Naive thymus-derived CD8-positive, alpha-beta T cell (primary cell): ENCODE measurements around the gene UNC79. TPM values are rescaled to one million over a fixed set of nuclear protein-coding genes. Genes with fewer than 3 reads are reported as not detected.

Source experiments
- ATAC-seq, 2 donors: fragments of 150-1000 bp; cut with Tn5 transposase in 1 of 2; sonication (Bioruptor Pico), chemical (Tn5 transposase) in 1 of 2; 1 replicate in 1 of 2; 2 replicates in 1 of 2; pipeline ENCODE4 v1.10.0; 2021; ENCODE audit warnings: mild to moderate bottlenecking in 2 of 2, moderate library complexity in 2 of 2
- POLR2A ChIA-PET: fragments of 350-600 bp; sonication (Branson Sonifier 250); formaldehyde crosslinking; loops from one replicate; lab custom pipeline; 2021; ENCODE audit warnings: antibody characterized with exemption; lab: Charles Lee
- DNase-seq, 10 donors: peaks; one replicate each; pipeline versions ENCODE4 v3.0.0 to v3.0.0-alpha.2; 2020 to 2022
- H3K27ac Mint-ChIP-seq, 10 donors: one replicate each; pipeline ENCODE4 v1.8.0; 2020 to 2022; ENCODE audit warnings: mild to moderate bottlenecking in 10 of 10, mixed read lengths in 10 of 10, moderate library complexity in 4 of 10, inconsistent platforms in 1 of 10
- H3K27me3 Mint-ChIP-seq, 5 donors: one replicate each; pipeline ENCODE4 v1.8.0; 2021 to 2022; ENCODE audit warnings: mixed read lengths in 5 of 5
- H3K36me3 Mint-ChIP-seq, 3 donors: one replicate each; pipeline ENCODE4 v1.8.0; 2020 to 2022; ENCODE audit warnings: mixed read lengths in 3 of 3, mild to moderate bottlenecking in 2 of 3, inconsistent platforms in 1 of 3
- H3K4me1 Mint-ChIP-seq, 4 donors: one replicate each; pipeline ENCODE4 v1.8.0; 2021 to 2022; ENCODE audit warnings: mixed read lengths in 4 of 4
- H3K4me3 Mint-ChIP-seq, 10 donors: one replicate each; pipeline ENCODE4 v1.8.0; 2020 to 2022; ENCODE audit warnings: mild to moderate bottlenecking in 10 of 10, mixed read lengths in 10 of 10, moderate library complexity in 6 of 10, inconsistent platforms in 1 of 10
- H3K9me3 Mint-ChIP-seq, 9 donors: one replicate each; pipeline ENCODE4 v1.8.0; 2020 to 2022; ENCODE audit warnings: mixed read lengths in 9 of 9, mild to moderate bottlenecking in 3 of 9, inconsistent platforms in 1 of 9, moderate library complexity in 1 of 9
- polyA plus RNA-seq, 3 donors: library from polyadenylated mRNA; unstranded; fragments of 300-500 nt; fragmentation: Illumina TruSeq; gene quantifications; one replicate each; pipeline ENCODE4 v1.2.3, GENCODE V29; 2021
- total RNA-seq, 8 experiments: library from RNA in 2 of 8; stranded (reverse) in 2 of 8; gene quantifications; one replicate each; pipeline ENCODE4 v1.2.3 and lab custom pipeline; 2021 to 2026

UNC79 gene
- total and polyA plus RNA-seq, 5 experiments from 2014 or later, result not detected

GRCh38 chr14:93571275-93571674 is 140.5 kb downstream of the UNC79 start:
- Mint-ChIP-seq H3K9me3 (no peaks in the 10 kb centered on the region), H3K27ac (no peak overlapping the region), H3K27me3 (peaks cover 7 to 24% (median 13%) of the 10 kb centered on the region in 5 donors), H3K4me1 (no peaks in the 10 kb centered on the region), H3K36me3 (no peaks in the 10 kb centered on the region), H3K4me3 (no peak overlapping the region)
- ATAC-seq (no peak), DNase-seq (no peak)
- POLR2A ChIA-PET, result no interaction called here

- H3K4me1 Mint-ChIP-seq, result no peaks in the 10 kb centered on the region
- H3K9me3 Mint-ChIP-seq, result no peaks in the 10 kb centered on the region
- ATAC-seq (no peak), DNase-seq (no peak)
- H3K27ac Mint-ChIP-seq, result no peak overlapping the region
- POLR2A ChIA-PET, result no interaction called here
- no peaks in the 10 kb centered on the region for H3K36me3 Mint-ChIP-seq
- peaks cover 1 to 21% (median 11%) of the 10 kb centered on the region in 5 donors for H3K27me3 Mint-ChIP-seq
- H3K4me3 Mint-ChIP-seq, result no peak overlapping the region
These were observed 148.4 kb downstream of the UNC79 start for GRCh38 chr14:93579178-93579577.

GRCh38 chr14:93582516-93582915 is 151.8 kb downstream of the UNC79 start:
- POLR2A ChIA-PET, result no interaction called here
- Mint-ChIP-seq H3K4me1 (no peaks in the 10 kb centered on the region), H3K27me3 (peaks cover 1 to 36% (median 12%) of the 10 kb centered on the region in 5 donors), H3K36me3 (no peaks in the 10 kb centered on the region), H3K9me3 (no peaks in the 10 kb centered on the region), H3K27ac (no peak overlapping the region), H3K4me3 (no peak overlapping the region)
- ATAC-seq, result no peak
- DNase-seq, result no peak

- POLR2A ChIA-PET, result no interaction called here
These were observed 156.6 kb downstream of the UNC79 start for GRCh38 chr14:93587330-93587729.

GRCh38 chr14:93591506-93591905 is 160.8 kb downstream of the UNC79 start:
- H3K27me3 Mint-ChIP-seq, result peaks cover 12 to 51% (median 21%) of the 10 kb centered on the region in 5 donors
- peaks cover 0 to 2% (median 0%) of the 10 kb centered on the region in 3 donors for H3K36me3 Mint-ChIP-seq
- ATAC-seq (no peak), DNase-seq (no peak)
- no peak overlapping the region for H3K4me3 Mint-ChIP-seq
- peaks cover 0 to 9% (median 0%) of the 10 kb centered on the region in 9 donors for H3K9me3 Mint-ChIP-seq
- no peak overlapping the region for H3K27ac Mint-ChIP-seq
- POLR2A ChIA-PET, result no interaction called here
- no peaks in the 10 kb centered on the region for H3K4me1 Mint-ChIP-seq

More at GRCh38 chr14:93587330-93587729, 156.6 kb downstream of the UNC79 start:
- no peak overlapping the region for H3K27ac Mint-ChIP-seq
- no peaks in the 10 kb centered on the region for H3K36me3 Mint-ChIP-seq
- no peaks in the 10 kb centered on the region for H3K4me1 Mint-ChIP-seq
- H3K9me3 Mint-ChIP-seq, result peaks cover 0 to 2% (median 0%) of the 10 kb centered on the region in 9 donors
- peaks cover 0 to 39% (median 14%) of the 10 kb centered on the region in 5 donors for H3K27me3 Mint-ChIP-seq
- no peak for DNase-seq
- no peak overlapping the region for H3K4me3 Mint-ChIP-seq
- no peak for ATAC-seq

- peaks cover 11 to 44% (median 23%) of the 10 kb centered on the region in 5 donors for H3K27me3 Mint-ChIP-seq
- peaks cover 0 to 2% (median 0%) of the 10 kb centered on the region in 3 donors for H3K36me3 Mint-ChIP-seq
These were observed 162.0 kb downstream of the UNC79 start for GRCh38 chr14:93592786-93593185.

GRCh38 chr14:93606091-93606490 is 175.4 kb downstream of the UNC79 start:
- Mint-ChIP-seq H3K4me1 (no peaks in the 10 kb centered on the region), H3K4me3 (no peak overlapping the region), H3K27ac (no peak overlapping the region), H3K36me3 (no peaks in the 10 kb centered on the region), H3K9me3 (peaks cover 0 to 16% (median 4%) of the 10 kb centered on the region in 9 donors), H3K27me3 (peaks cover 9 to 34% (median 16%) of the 10 kb centered on the region in 5 donors)
- POLR2A ChIA-PET, result no interaction called here
- ATAC-seq, result no peak
- DNase-seq, result no peak

More at GRCh38 chr14:93592786-93593185, 162.0 kb downstream of the UNC79 start:
- H3K27ac Mint-ChIP-seq, result no peak overlapping the region
- POLR2A ChIA-PET, result no interaction called here
- peaks cover 0 to 9% (median 0%) of the 10 kb centered on the region in 9 donors for H3K9me3 Mint-ChIP-seq
- DNase-seq (no peak), ATAC-seq (no peak)
- no peaks in the 10 kb centered on the region for H3K4me1 Mint-ChIP-seq
- no peak overlapping the region for H3K4me3 Mint-ChIP-seq

GRCh38 chr14:93619176-93619793 is 188.5 kb downstream of the UNC79 start:
- POLR2A ChIA-PET, result no interaction called here
- Mint-ChIP-seq H3K4me1 (no peaks in the 10 kb centered on the region), H3K36me3 (no peaks in the 10 kb centered on the region), H3K9me3 (no peaks in the 10 kb centered on the region), H3K27ac (no peak overlapping the region), H3K27me3 (peaks cover 5 to 18% (median 13%) of the 10 kb centered on the region in 5 donors), H3K4me3 (no peak overlapping the region)
- DNase-seq (peak in 1 of 10 donors; percentile 2), ATAC-seq (no peak)

GRCh38 chr14:93628048-93628447 is 197.3 kb downstream of the UNC79 start:
- Mint-ChIP-seq H3K36me3 (no peaks in the 10 kb centered on the region), H3K27me3 (peaks cover 17 to 34% (median 27%) of the 10 kb centered on the region in 5 donors), H3K4me1 (no peaks in the 10 kb centered on the region), H3K9me3 (no peaks in the 10 kb centered on the region), H3K4me3 (no peak overlapping the region), H3K27ac (no peak overlapping the region)
- POLR2A ChIA-PET, result no interaction called here
- no peak for ATAC-seq
- no peak for DNase-seq

- H3K9me3 Mint-ChIP-seq, result no peaks in the 10 kb centered on the region
- POLR2A ChIA-PET, result no interaction called here
- H3K27me3 Mint-ChIP-seq, result peaks cover 16 to 44% (median 19%) of the 10 kb centered on the region in 5 donors
- ATAC-seq (no peak), DNase-seq (no peak)
- H3K27ac Mint-ChIP-seq, result no peak overlapping the region
- no peak overlapping the region for H3K4me3 Mint-ChIP-seq
- no peaks in the 10 kb centered on the region for H3K36me3 Mint-ChIP-seq
- H3K4me1 Mint-ChIP-seq, result no peaks in the 10 kb centered on the region
These were observed 198.9 kb downstream of the UNC79 start for GRCh38 chr14:93629643-93630042.

- POLR2A ChIA-PET, result no interaction called here
- Mint-ChIP-seq H3K9me3 (no peaks in the 10 kb centered on the region), H3K4me3 (no peak overlapping the region), H3K27me3 (peaks cover 20 to 72% (median 39%) of the 10 kb centered on the region in 5 donors), H3K27ac (no peak overlapping the region), H3K4me1 (no peaks in the 10 kb centered on the region), H3K36me3 (no peaks in the 10 kb centered on the region)
- DNase-seq (no peak), ATAC-seq (no peak)
These were observed 208.1 kb downstream of the UNC79 start for GRCh38 chr14:93638790-93639189.

- peaks cover 17 to 72% (median 37%) of the 10 kb centered on the region in 5 donors for H3K27me3 Mint-ChIP-seq
These were observed 212.4 kb downstream of the UNC79 start for GRCh38 chr14:93643127-93643526.

GRCh38 chr14:93643676-93644075 is 212.9 kb downstream of the UNC79 start:
- Mint-ChIP-seq H3K27me3 (peaks cover 16 to 72% (median 35%) of the 10 kb centered on the region in 5 donors), H3K4me3 (no peak overlapping the region), H3K27ac (no peak overlapping the region), H3K36me3 (no peaks in the 10 kb centered on the region), H3K4me1 (peaks cover 0 to 6% (median 1%) of the 10 kb centered on the region in 4 donors), H3K9me3 (no peaks in the 10 kb centered on the region)
- ATAC-seq (no peak), DNase-seq (no peak)
- POLR2A ChIA-PET, result no interaction called here

More at GRCh38 chr14:93643127-93643526, 212.4 kb downstream of the UNC79 start:
- Mint-ChIP-seq H3K9me3 (no peaks in the 10 kb centered on the region), H3K4me1 (peaks cover 0 to under 1% (median 0%) of the 10 kb centered on the region in 4 donors), H3K36me3 (no peaks in the 10 kb centered on the region), H3K27ac (no peak overlapping the region), H3K4me3 (no peak overlapping the region)
- no peak for ATAC-seq
- DNase-seq, result no peak
- POLR2A ChIA-PET, result no interaction called here
